HG03066 (cell line): ENCODE results near the gene ZNF845.
"Not testable (repeated sequence)": the region's sequence is repeated elsewhere in the genome, so short reads cannot be mapped to it uniquely, and the experiment has no call there.

Experiments
- ATAC-seq: cut with Tn5 transposase; IDR thresholded peaks from one replicate; pipeline ENCODE4 v1.9.1; 2021; ENCODE audit warnings: low read depth; ENCODE audit not compliant: unreplicated experiment

ZNF845 gene

DNA sequence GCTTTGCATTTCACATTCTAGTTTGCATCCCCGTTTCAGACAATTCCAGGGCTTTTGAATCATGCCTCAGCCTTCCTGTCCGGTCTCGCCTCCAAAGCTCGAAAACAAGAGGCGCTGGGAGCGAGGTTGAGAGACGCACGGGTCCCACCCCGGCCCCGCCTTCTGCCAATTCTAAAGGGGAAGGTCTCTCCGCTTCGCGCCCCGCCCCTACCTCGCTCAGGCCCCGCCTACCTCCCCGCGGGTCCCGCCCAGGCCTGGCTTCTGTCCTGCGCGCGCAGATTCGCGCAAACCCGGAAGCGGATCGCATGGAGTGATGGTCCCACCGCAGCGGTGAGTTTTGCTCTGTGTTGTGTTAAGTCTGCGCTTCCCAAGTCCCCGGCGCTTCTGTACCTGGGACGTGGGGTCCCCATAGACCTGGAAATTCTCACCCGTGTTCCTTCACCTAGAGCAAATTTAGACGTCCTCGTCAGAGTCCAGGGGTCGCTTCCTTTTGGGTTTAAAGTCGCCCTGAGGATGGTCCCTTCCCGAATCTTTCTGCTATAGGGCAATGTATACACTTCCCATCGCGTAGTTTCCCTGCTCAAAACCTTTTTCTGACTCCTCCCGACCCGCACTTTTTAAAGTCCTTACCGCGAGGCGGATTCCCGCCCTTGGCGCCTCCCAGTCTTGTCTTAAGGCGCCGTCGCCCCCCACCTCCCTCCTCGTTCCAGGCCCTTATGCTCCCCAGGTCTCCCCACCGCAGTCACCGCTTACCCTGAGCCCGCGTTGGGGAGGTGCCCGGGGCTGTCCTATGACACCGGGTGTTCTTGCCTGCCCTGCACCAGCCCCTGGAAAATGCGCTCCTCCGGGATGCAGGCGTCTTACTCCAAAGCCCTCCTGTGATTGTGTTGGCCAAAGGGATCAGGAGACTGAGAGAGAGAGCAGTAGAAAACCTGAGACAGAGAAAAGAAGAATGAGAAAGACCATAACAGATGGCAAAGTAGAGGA, at the start of gene ZNF845:
ZNF845 (plus strand) TSS at position 287 of the 987 bp plus-strand sequence. CDS start 7,559 bp downstream, outside the sequence.
- ATAC-seq, result peak; percentile 84

- no peak for ATAC-seq
These were observed 48.5 kb upstream of the ZNF845 start for GRCh38 chr19:53285087-53285486.

- no peak for ATAC-seq
These were observed 42.6 kb upstream of the ZNF845 start for GRCh38 chr19:53290758-53291549.

GRCh38 chr19:53294786-53295441, 38.6 kb upstream of the ZNF845 start:
- no peak for ATAC-seq

GRCh38 chr19:53301341-53301740, 32.2 kb upstream of the ZNF845 start:
- ATAC-seq, result not testable (repeated sequence)

GRCh38 chr19:53308339-53308811, 25.2 kb upstream of the ZNF845 start:
- no peak for ATAC-seq

DNA sequence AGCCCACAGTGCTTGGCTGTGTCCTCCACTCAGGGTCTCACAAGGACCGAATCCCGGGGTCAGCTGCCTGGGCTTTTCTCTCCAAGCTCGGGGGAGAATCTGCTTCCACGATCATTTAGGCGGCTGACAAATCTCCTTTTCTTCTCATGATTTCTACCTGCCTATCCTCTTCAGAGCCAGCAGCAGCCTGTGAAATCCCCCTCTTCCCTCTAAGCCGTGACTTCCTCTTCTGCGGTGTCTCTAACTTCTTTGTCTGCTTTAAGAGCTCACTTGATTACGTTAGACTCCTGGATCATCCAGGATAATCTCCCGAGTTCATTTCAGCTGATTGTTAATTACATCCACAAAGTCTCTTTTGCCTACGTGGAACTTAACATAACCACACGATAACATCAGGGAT, 22.5 kb upstream of the ZNF845 start:
- no peak for ATAC-seq

- no peak for ATAC-seq
These were observed 21.7 kb upstream of the ZNF845 start for GRCh38 chr19:53311897-53312296.

- ATAC-seq, result no peak
These were observed 4.6 kb upstream of the ZNF845 start for GRCh38 chr19:53328967-53329366.

- no peak for ATAC-seq
These were observed 1.1 kb upstream of the ZNF845 start for GRCh38 chr19:53332484-53332883.

DNA sequence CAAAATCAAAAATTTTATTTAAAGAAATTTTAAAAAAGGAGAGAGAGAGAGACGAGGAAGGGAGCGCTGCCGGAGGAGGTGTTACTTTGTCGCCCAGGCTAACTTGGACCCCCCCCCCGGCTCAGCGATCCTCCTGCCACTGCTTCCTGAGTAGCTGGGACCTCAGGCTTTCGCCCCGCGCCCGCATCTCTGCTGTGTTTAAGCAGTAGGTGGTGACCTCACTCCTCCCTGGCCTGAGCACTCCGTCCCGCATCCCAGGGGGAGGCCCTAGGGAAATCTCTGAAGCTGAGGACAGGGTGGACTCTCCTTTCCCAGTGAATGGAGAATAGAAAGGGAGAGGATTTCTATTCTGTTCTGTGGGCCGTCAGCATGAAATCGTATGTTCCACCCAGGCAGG, 485 bp upstream of the ZNF845 start:
- no peak for ATAC-seq

- ATAC-seq, result not testable (repeated sequence)
These were observed 10.9 kb downstream of the ZNF845 start for GRCh38 chr19:53344403-53344802.

DNA sequence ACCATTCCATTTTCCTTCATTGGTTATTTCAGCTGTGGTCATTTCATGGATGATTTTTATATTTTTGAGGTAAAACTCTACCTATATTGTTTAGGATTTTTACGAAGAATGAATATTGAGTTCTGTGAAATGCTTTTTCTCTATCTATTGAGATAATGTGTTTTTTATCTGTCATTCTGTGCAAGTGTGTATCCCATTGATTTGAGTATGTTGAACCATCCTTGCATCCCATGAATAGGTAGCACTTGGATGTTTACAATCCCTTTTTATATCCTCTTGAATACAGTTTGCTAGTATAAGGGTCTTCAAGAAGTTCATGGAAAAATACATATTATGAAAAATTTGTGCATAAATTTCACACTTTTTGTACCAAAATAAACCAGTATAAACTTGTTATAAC, 22.2 kb downstream of the ZNF845 start:
- ATAC-seq, result no peak

DNA sequence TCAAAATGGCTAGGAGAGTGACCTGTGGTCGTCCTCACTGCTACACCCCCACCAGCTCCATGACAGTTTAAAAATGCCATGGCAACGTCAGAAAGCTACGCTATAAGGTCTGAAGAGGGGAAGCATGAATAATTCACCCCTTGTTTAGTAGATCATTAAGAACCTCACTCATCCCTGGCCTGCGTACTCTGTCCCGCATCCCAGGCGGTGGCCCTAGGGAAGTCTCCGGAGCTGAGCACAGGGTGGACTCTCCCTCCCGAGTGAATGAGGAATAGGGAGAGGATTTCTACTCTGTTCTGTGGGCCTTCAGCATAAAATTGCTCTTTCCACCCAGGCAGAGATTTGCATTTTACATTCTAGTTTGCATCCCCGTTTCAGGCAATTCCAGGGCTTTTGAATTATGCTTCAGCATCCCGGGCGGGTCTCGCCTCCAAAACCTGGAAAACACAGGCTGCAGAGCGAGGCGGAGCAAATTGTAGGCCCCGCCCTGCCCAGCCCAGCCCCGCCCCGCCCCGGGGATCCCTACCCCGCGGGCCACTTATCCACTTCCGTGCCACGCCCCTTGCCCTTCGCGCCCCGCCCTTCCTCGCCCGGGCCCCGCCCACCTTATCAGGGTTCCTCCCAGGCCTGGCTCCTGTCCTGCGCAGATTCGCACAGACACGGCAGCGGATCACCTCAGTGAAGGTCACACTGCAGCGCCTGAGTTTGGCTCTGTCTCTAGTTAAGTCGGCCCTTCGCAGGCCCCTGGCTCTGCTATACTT, 24.5 kb downstream of the ZNF845 start:
- ATAC-seq, result no peak

DNA sequence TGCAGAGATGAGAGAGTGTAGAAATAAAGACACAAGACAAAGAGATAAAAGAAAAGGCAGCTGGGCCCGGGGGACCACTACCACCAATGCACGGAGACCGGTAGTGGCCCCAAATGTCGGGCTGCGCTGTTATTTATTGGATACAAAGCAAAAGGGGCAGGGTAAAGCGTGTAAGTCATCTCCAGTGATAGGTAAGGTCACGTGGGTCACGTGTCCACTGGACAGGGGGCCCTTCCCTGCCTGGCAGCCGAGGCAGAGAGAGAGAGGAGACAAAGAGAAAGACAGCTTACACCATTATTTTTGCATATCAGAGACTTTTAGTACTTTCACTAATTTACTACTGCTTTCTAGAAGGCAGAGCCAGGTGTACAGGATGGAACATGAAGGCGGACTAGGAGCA, 26.5 kb downstream of the ZNF845 start:
- not testable (repeated sequence) for ATAC-seq

DNA sequence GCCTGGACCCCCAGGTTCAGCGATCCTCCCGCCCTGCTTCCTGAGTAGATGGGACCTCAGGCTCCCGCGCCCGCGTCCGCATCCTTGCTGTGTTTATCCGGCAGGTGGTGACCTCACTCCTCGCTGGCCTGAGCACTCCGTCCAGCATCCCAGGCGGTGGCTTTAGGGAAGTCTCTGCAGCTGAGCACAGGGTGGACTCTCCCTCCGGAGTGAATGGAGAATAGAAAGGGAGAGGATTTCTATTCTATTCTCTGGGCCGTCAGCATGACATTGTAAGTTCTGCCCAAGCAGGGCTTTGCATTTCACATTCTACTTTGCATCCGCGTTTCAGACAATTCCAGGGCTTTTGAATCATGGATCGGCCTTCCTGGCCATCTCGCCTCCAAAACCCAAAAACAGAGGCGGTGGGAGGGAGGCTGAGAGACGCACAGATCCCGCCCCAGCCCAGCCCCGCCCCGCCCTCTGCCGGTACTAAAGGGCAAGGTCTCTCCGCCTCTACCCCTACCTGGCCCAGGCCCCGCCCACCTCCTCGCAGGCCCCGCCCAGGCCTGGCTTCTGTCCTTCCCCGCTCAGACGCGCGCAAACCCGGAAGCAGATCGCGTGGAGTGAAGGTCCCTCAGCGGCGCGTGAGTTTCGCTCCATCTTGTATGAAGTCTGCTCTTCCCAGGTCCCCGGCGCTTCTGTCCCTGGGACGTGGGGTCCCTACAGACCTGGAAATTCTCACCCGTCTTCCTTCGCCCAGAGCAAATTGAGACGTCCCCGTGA, 31.8 kb downstream of the ZNF845 start, which contains the start of gene ZNF525:
ZNF525 (plus strand) TSS at position 572 of the 765 bp plus-strand sequence. CDS start 6,577 bp downstream, outside the sequence.
- ATAC-seq, result peak; percentile 95

DNA sequence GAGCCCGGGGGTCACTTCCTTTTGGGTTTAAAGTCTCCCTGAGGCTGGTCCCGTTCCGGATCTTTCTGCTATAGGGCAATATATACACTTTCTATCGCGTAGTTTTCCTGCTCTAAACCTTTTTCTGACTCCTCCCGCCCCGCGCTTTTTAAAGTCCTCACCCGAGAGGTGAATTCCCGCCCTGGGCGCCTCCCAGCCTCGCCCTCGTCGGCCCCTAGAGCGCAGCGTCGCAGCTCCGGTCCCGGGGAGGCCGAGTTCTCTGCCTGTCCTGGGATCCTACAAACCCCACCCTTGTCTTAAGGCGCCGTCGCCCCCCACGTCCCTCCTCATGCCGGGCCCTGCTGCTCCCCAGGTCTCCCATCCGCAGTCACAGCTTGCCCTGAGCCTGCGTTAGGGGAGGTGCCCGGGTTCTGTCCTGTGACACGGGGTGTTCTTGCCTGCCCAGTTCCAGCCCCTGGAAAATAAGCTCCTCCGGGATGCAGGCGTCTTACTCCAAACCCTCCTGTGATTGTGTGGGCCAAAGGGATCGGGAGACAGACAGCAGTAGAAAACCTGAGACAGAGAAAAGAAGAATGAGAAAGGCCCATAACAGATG, 32.4 kb downstream of the ZNF845 start:
- peak; percentile 54 for ATAC-seq

GRCh38 chr19:53372196-53372595, 38.6 kb downstream of the ZNF845 start:
- ATAC-seq, result no peak

GRCh38 chr19:53374288-53374687, 40.7 kb downstream of the ZNF845 start:
- no peak for ATAC-seq
